ENCODE measurements around the gene AGAP6. TPM values are rescaled to one million over a fixed set of nuclear protein-coding genes. Genes with fewer than 3 reads are reported as not detected.
"Not testable (repeated sequence)": the region's sequence is repeated elsewhere in the genome, so short reads cannot be mapped to it uniquely, and the experiment has no call there.

The AGAP6 gene
- total RNA-seq, 1 experiment from 2014 or later, result 1.3 TPM

- DNase-seq (ENCODE audit: low spot score); in situ Hi-C loops (cut with HindIII; ENCODE audit: low sequenced_read_pairs): not testable (repeated sequence)
Measured at GRCh38 chr10:50020451-50021024, 32.3 kb downstream of the AGAP6 start.

- in situ Hi-C loops (cut with HindIII; ENCODE audit: low sequenced_read_pairs), result no loop called here
- DNase-seq (ENCODE audit: low spot score), result no peak
Measured at GRCh38 chr10:50021646-50022045, 33.4 kb downstream of the AGAP6 start.

- DNase-seq (ENCODE audit: low spot score); in situ Hi-C loops (cut with HindIII; ENCODE audit: low sequenced_read_pairs): not testable (repeated sequence)
Measured at GRCh38 chr10:50024716-50025383, 36.6 kb downstream of the AGAP6 start.

GRCh38 chr10:50025627-50026026, 37.4 kb downstream of the AGAP6 start:
- DNase-seq (ENCODE audit: low spot score), result no peak
- in situ Hi-C loops (cut with HindIII; ENCODE audit: low sequenced_read_pairs), result no loop called here

GRCh38 chr10:50027195-50027594, 39.0 kb downstream of the AGAP6 start:
- DNase-seq (ENCODE audit: low spot score), result no peak
- in situ Hi-C loops (cut with HindIII; ENCODE audit: low sequenced_read_pairs), result no loop called here

GRCh38 chr10:50033481-50033880, 45.3 kb downstream of the AGAP6 start:
- in situ Hi-C loops (cut with HindIII; ENCODE audit: low sequenced_read_pairs), result no loop called here

GRCh38 chr10:50035337-50035736, 47.1 kb downstream of the AGAP6 start:
- in situ Hi-C loops (cut with HindIII; ENCODE audit: low sequenced_read_pairs); DNase-seq (ENCODE audit: low spot score): not testable (repeated sequence)

More at GRCh38 chr10:50033481-50033880, 45.3 kb downstream of the AGAP6 start:
- DNase-seq (ENCODE audit: low spot score), result no peak

- no peak for DNase-seq (ENCODE audit: low spot score)
- in situ Hi-C loops (cut with HindIII; ENCODE audit: low sequenced_read_pairs), result no loop called here
Measured at GRCh38 chr10:50044941-50045664, 56.9 kb downstream of the AGAP6 start.

GRCh38 chr10:50046457-50046856, 58.3 kb downstream of the AGAP6 start:
- in situ Hi-C loops (cut with HindIII; ENCODE audit: low sequenced_read_pairs); DNase-seq (ENCODE audit: low spot score): not testable (repeated sequence)

- DNase-seq (ENCODE audit: low spot score); in situ Hi-C loops (cut with HindIII; ENCODE audit: low sequenced_read_pairs): not testable (repeated sequence)
Measured at GRCh38 chr10:50047594-50047993, 59.4 kb downstream of the AGAP6 start.

GRCh38 chr10:50051995-50052660, 63.9 kb downstream of the AGAP6 start:
- in situ Hi-C loops (cut with HindIII; ENCODE audit: low sequenced_read_pairs); DNase-seq (ENCODE audit: low spot score): not testable (repeated sequence)

- DNase-seq (ENCODE audit: low spot score); in situ Hi-C loops (cut with HindIII; ENCODE audit: low sequenced_read_pairs): not testable (repeated sequence)
Measured at GRCh38 chr10:50052778-50053376, 64.7 kb downstream of the AGAP6 start.

GRCh38 chr10:50055494-50056292, 67.5 kb downstream of the AGAP6 start:
- DNase-seq (ENCODE audit: low spot score); in situ Hi-C loops (cut with HindIII; ENCODE audit: low sequenced_read_pairs): not testable (repeated sequence)

- not testable (repeated sequence) for DNase-seq (ENCODE audit: low spot score)
Measured at GRCh38 chr10:50056654-50057053, 68.4 kb downstream of the AGAP6 start.

GRCh38 chr10:50058727-50059126, 70.5 kb downstream of the AGAP6 start:
- in situ Hi-C loops (cut with HindIII; ENCODE audit: low sequenced_read_pairs); DNase-seq (ENCODE audit: low spot score): not testable (repeated sequence)

More at GRCh38 chr10:50056654-50057053, 68.4 kb downstream of the AGAP6 start:
- in situ Hi-C loops (cut with HindIII; ENCODE audit: low sequenced_read_pairs), result not testable (repeated sequence)

- in situ Hi-C loops (cut with HindIII; ENCODE audit: low sequenced_read_pairs); DNase-seq (ENCODE audit: low spot score): not testable (repeated sequence)
Measured at GRCh38 chr10:50059946-50060345, 71.7 kb downstream of the AGAP6 start.

Data from G401 (cell line).